Endometrial microvascular endothelial cells (primary cell): ENCODE measurements around the gene PARP16. TPM values are rescaled to one million over a fixed set of nuclear protein-coding genes. Genes with fewer than 3 reads are reported as not detected.
"Not testable (repeated sequence)": the region's sequence is repeated elsewhere in the genome, so short reads cannot be mapped to it uniquely, and the experiment has no call there.

Experiments
- in situ Hi-C: cut with HindIII; loops from 2 replicates; pipeline ENCODE4 v1.10.0; 2017; ENCODE audit warnings: low sequenced_read_pairs, low pct_unique_long_range_greater_than_20kb; ENCODE audit errors: inconsistent ontology term
- total RNA-seq: library from RNA; depleted of rRNA; stranded (reverse); fragments of >200 nt; gene quantifications from one replicate; pipeline ENCODE4 v1.2.3, GENCODE V29; 2015; ENCODE audit errors: inconsistent ontology term

Gene PARP16
- total RNA-seq, 1 donor from 2014 or later, result 5.0 TPM

DNA sequence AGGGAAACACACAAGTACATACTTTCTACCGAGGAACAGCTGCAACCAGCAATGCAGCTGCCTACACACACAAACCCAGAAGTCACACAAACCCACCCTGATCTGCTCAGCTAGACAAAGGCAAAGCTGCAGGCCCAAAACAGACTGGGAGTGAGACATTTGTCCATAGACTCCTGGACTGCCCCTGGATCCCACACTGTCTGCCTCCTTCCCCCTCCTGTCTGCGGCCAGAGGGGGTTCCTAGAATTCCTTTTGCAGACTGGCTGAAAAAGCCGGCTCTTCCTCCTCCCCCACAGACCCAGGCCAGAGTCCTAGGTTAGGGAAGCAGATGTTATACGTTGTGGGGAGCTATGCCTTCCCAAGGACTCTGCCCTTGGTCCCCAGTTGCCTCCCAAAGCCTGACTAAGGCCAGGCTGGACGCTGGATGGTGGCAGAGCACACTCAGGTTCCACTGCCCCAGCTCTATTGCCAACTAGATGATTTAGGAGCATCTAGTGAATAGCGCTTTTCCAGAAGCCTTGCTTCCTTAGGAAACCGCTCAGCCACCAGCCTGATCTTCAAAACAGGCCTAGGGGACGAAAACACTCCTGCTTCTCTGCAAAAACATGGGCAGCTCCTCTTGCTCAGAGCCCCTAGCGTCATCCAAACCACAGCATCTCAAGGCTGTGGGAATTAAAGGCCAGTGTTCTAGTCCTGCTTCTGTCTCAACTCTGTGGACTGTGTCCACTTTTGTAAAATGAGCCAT is 38.0 kb downstream of the PARP16 start:
- in situ Hi-C loops, result no loop called here

DNA sequence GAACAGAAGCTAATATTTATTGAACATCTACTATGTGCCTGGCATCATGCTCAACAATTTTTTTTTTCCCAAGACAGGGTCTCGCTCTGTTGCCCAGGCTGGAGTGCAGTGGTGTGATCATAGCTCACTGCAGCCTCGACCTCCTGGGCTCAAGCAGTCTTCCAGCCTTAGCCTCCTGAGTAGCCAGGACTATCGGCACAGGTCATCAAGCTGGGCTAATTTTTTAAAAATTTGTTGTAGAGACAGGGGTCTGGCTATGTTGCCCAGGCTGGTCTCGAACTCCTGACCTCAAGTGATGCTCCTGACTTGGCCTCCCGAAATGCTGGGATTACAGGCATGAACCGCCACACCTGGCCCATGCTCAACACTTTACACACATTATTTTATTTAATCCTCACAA is 39.7 kb downstream of the PARP16 start:
- in situ Hi-C loops, result no loop called here

DNA sequence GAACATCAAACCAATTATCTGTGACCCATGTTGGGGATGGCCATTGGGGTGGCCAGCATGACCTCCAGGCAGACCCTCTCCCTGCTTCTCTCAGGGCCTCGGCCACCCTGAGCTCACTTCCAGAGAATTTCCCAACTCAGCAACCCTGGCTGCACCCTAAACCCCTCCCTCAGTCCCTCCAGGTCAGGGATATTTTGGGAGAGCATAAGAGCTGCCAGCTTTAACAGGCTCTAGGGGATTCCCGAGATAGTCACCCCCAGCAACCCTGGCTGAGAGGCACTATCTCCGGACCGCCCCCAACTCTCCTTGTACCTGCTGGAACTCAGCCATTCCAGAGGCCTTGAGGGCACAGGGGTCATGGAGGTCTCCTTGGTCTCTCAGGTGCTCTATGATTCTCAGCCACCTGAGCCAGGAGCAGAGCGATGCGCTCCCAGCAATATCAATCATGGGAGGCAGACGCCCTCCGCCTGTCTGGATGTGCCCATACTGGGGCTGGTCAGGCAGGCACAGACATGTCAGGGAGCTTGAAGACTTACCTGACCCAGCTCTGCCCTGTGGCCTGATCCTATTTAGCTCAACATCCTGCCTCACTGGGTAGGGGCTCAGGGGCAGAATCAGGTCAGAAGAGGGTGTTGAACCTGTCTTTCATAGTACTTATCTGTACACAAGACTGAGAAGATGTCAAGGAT is 40.5 kb downstream of the PARP16 start:
- in situ Hi-C loops, result no loop called here

DNA sequence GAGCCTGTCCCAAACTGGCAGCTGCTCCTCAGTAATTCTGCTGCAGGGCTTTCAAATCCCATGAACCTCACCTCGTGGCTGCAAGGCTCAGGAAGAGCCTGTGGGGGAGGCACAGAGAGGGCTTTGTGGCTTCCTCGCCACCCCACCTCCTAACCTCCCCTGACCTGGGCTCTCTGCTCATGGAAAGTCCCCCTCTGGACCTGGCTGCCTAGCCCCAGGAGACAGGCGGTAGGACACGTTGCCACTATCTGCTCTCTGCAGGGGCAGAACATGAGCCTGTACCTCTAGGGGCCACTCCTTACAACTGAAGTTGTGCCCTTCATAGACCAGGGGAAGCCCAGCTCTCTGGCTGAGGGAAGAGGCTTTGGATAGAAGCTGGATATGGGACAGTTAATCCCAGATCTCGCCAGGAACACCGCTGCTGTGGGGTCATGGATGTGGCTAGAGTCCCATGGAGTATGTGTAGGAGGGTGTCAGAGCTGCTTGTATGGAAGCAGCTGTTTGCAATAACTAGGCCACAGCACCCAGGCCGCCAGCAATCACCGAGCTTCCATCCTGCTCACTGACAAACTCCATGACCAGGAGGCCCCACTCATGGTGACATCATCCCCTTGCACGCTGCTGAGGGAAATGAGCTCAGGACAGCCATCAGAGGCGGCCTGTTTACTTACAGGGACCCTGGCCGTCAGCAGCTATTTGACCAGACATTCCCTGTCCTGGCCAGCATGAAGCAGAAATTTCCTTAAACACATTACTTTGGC is 41.4 kb downstream of the PARP16 start:
- in situ Hi-C loops, result no loop called here

DNA sequence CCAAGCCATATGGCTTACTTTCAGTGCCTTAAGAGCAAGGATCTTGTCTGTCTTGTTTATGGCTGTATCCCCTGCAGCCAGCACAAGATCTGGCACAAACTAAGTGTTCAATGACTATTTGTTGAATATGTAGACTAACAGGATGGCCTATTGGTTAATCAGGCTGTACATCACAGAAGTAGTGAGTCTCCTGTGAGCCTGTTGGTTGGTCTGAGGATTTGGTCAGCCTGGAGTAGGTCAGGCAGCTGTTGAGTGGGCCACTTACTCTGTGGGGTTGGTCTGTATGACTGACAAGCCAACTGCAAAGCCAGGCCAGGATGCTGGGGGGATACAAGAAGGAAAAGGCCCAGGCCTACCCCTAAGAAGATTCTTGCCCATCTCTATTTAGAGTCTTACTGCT is 42.0 kb downstream of the PARP16 start:
- in situ Hi-C loops, result no loop called here

DNA sequence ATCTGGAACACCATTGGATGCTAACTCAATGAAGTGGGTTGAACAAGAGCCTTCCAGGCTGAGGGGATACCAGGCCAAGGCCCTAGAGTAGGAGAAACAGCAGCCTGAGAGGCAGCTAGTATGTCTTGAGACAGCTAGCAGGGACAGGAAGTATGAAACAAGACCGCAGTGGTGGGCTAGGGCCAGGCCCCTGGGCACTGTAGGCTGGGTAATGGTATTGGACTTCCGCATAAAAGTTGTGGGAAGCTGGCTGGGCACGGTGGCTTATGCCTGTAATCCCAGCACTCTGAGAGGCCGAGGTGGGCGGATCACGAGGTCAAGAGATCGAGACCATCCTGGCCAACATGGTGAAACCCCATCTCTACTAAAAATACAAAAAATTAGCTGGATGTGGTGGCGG is 50.2 kb downstream of the PARP16 start:
- in situ Hi-C loops, result not testable (repeated sequence)

DNA sequence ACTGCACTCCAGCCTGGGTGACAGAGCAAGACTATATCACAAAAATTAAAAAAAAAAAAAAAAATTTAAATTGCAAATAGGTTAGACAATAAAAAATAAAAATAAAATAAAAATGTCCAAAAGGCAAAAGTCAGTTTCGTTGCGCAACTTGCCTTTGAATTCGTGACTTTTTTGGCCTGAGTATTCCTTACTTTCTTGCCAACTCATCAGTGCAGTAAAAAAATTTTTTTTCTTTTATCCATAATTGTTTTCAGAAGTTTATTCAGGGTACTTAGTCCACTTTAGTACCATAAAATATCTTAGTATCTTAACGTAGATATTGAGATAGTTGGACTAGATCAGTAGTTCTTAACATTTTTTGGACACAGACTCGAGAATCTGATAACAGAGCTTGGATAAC is 53.0 kb downstream of the PARP16 start:
- in situ Hi-C loops, result no loop called here

DNA sequence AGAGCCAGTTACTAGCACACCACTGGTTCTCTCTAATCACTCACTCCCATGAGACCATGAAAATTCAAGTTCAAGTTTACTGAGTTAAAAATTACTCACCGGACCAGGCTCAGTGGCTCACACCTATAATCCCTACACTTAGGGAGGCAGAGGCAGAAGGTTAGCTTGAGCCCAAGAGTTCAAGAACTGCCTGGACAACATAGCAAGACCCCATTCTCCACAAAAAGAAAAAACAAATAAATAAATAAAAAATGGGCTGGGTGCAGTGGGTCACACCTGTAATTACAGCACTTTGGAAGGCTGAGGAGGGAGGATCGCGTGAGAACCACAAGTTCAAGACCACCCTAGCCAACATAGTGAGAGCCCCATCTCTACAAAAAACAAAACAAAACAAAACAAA is 54.2 kb downstream of the PARP16 start:
- in situ Hi-C loops, result no loop called here

DNA sequence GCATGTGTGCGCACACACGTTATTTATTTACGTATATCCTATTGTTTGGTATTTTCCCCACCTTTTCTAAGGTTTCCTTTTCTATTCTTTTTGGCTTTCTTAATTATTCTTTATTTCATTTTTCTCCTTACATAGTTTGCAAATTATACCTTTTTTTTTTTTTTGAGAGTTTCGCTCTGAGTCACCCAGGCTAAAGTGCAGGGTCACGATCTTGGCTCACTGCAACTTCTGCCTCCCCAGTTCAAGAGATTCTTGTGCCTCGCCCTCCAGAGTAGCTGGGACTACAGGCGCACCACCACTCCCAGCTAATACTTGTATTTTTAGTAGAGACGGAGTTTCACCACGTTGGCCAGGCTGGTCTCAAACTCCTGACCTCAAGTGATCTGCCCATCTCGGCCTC is 55.4 kb downstream of the PARP16 start:
- in situ Hi-C loops, result no loop called here

DNA sequence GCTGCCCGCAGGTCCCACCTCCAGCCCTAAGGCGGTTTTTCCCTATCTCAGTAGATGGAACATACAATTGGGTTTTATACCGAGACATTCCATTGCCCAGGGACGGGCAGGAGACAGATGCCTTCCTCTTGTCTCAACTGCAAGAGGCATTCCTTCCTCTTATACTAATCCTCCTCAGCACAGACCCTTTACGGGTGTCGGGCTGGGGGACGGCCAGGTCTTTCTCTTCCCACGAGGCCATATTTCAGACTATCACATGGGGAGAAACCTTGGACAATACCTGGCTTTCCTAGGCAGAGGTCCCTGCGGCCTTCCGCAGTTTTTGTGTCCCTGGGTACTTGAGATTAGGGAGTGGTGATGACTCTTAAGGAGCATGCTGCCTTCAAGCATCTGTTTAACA is 59.8 kb downstream of the PARP16 start:
- in situ Hi-C loops, result not testable (repeated sequence)

DNA sequence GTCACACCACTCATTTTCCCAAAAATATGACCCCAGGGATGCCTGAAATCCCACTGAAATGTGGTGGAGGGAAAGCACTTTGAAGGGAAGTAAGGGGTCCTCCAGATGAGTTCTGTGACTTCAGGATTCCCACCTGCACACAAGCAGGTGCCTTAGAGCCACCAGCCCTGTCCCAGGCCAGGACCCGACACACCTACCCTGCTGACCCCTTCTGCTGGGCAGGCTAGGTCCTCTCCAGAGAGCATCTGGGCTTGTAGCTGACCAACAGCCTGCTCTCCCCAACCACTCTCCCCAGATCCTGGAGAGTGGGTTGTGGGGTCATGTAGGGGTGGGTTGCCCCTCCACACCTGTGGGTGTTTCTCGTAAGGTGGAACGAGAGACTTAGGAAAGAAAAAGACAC is 60.5 kb downstream of the PARP16 start:
- in situ Hi-C loops, result no loop called here

DNA sequence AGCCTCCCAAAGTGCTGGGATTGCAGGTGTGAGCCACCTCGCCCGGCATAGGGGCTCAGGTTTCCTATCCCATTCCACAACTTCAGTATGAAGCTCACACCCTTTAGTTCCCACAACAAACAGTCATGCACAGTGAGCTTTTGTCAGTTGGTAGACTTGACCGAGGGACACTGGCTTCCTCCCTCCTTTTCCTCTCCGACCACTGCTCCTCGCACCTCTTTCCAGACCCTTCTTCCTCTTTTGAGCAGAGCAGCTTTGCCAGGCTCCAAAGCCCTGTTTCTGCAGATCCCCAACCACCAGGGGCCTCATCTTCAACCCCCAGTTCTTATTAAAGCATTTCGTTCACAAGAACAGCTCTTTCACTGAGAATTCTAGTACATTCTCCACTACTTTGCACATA is 62.7 kb downstream of the PARP16 start:
- in situ Hi-C loops, result no loop called here

DNA sequence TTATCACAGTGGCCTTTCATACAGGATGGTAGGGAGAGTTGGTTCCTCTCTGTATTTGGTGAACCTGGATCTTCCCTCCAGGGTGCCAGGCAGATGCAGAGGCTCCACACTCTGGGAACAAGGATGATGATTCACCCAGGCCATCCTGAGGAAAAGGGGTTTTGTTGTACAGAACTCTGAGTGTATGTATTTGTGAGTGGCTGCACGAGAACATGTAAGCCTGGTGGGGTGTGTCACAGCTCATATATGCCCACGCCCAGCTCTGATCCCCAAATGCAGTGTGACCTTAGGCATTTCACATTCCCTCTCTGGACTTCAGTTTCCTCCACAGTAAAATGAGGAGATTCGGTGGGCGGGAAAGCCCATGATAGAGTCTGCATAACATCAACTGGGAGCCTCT is 63.8 kb downstream of the PARP16 start:
- in situ Hi-C loops, result no loop called here

DNA sequence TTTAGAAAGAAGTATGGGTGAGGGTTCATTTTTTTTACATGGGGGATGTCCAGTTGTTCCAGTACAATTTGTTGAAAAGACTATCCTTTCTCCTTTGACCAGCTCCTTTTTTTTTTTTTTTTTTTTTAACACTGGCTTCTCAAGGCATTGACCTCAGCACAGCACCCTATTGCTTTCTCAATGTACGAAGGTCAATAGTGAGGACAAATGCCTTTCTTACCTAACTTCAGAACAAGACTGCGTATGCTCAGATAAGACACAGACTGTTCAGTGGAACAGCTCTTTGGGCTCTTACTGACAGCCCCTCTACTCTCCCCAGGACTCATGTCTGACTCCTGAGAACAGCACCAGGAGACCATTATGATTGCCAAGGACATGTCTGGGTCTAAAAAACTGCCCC is 65.0 kb downstream of the PARP16 start:
- in situ Hi-C loops, result no loop called here

DNA sequence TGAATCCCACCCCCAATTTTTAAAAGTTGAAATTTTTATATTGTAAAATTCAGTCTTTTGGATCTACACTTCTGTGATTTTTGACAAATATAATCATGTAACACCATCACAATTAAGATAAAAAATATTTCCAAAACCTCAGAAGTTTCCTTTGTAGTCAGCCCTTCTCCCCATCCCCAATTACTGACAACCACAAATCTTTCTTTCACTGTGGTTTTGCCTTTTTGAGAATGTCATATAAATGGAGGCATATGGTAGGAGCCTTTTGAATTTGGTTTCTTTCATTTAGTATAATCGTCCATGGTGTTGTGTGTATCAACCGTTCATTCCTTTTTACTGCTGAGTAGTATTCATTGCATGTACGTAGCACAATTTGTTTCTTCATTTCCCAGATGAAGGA is 67.5 kb downstream of the PARP16 start:
- in situ Hi-C loops, result no loop called here

DNA sequence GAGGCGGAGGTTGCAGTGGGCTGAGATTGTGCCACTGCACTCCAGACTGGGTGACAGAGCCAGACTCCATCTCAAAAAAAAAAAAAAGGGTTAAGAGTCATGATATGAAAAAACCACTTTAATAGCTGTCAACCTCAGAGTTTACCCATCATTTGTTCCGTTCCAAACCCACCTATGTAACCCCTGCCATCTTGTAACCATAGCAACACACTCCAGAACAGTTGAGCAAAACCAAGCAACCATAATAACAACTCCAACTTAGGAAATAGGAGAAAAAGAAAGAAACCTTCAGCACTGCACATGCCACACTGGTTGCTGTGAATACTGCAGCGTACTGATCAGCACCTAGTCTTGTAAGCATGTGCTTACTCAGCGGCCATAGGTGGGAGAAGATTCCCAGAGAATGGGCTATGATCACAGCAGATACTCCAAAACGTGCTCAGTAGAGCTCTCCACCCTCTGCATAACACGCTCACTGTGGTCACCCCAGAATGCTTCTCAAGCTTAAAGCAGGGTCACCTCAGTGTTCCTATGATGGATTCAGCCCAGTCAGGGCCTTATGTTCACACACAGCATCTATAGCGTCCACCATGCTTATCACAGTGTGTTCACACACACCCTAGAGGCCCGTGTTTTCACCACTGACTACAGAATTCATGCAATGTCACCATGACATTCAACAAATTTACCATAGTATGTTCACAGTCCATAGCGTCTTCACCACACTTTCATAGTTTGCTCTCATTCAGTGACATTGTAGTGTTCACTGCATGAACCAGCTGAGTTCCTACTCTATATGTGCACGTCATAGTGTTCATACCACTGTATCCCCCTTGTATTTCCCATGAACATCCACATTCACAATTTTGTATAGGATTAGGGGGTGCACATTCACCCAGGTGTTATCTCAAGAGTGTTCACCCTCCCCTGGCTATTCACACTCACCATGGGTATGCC is 68.9 kb downstream of the PARP16 start:
- in situ Hi-C loops, result no loop called here

DNA sequence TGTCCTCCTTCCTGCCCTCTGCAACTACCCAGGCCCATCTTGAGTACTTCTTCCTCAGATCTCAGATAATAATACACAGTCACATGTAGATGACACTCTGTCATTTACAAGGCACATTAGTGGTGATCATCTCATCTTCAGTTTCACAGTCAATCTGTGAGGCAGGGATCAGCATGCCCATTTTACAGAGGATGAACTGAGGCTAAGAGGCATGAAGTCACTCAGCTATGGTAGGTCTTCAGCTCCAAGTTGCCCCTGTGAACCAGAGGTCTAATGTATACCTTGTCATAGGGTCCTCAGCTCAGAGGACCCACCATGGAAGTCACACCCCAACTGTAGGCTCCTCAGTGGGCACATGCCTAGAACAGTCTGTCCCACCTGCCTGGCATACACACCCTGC is 71.2 kb downstream of the PARP16 start:
- in situ Hi-C loops, result no loop called here

DNA sequence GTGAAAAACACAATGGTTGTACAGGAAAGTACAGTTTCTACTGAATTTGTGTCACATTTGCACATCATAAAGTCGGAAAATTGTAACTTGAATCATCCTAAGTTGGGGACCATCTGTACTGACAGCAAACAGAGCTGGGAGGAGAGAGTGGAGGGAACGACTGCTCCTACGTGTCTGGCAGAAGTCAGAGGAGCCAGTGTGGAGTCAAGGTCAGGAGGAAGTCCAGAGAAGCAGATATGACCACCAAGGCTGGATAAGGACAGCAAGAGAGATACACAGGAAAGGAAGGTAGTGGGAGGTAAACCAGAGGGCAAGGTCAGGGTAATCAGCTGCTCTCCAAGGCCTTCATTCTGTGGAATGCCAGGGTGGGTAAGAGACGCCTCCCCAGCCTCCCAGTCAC is 72.7 kb downstream of the PARP16 start:
- in situ Hi-C loops, result no loop called here

DNA sequence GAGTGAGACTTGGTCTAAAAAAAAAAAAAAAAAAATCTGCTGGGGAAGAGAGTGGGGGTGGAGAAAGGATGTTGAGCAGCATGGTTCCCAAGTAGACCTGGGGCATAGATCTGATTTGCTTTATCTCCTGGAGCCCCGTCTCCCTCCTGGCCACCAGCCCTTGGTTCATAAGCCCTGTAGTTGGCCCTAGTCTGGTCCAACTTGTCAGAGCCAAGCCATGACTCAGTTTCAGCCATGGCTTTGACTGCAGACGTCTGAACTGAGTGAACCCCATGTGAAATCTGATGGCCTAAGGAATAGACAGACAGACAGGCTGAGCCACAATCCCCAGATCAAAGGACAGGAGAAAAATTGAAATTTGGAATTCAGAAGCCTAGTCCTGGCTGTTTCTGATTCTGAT is 73.4 kb downstream of the PARP16 start:
- in situ Hi-C loops, result no loop called here
